Astrocyte (in vitro differentiated cells and primary cell): ENCODE data around the gene ZFAND6. TPM values are rescaled to one million over a fixed set of nuclear protein-coding genes. Genes with fewer than 3 reads are reported as not detected.

Experiments used
- DNase-seq: peaks from one replicate; pipeline ENCODE4 v3.0.0-alpha.2; 2010; ENCODE audit warnings: low read depth
- FAIRE-seq: peaks from 2 replicates; lab custom pipeline; 2011; peaks lifted over from hg19 to GRCh38; lab: Jason Lieb, UNC
- H2AFZ ChIP-seq: 2 replicates; pipeline ENCODE4 v1.6.0; 2012; ENCODE audit warnings: low read depth, low read length, inconsistent platforms
- H3K27ac ChIP-seq: 2 replicates; pipeline ENCODE4 v1.5.1; 2011; ENCODE audit warnings: low read depth, low read length, inconsistent platforms
- H3K27me3 ChIP-seq: 2 replicates; pipeline ENCODE4 v1.6.0; 2011; ENCODE audit warnings: low read length, inconsistent platforms; ENCODE audit not compliant: insufficient read depth
- H3K36me3 ChIP-seq: 2 replicates; pipeline ENCODE4 v1.5.1; 2011; ENCODE audit warnings: low read length, inconsistent platforms; ENCODE audit not compliant: insufficient read depth
- H3K4me1 ChIP-seq: 2 replicates; pipeline ENCODE4 v1.5.1; 2011; ENCODE audit warnings: low read length, inconsistent platforms; ENCODE audit not compliant: insufficient read depth
- H3K4me2 ChIP-seq: 2 replicates; pipeline ENCODE4 v1.6.0; 2012; ENCODE audit warnings: low read length, inconsistent platforms
- H3K4me3 ChIP-seq: 2 replicates; pipeline ENCODE4 v1.5.1; 2011; ENCODE audit warnings: low read depth, mild to moderate bottlenecking, low read length, inconsistent platforms; ENCODE audit not compliant: insufficient read depth
- H3K79me2 ChIP-seq: 2 replicates; pipeline ENCODE4 v1.6.0; 2012; ENCODE audit warnings: mild to moderate bottlenecking, low read length, inconsistent platforms; ENCODE audit not compliant: insufficient read depth
- H3K9ac ChIP-seq: 2 replicates; pipeline ENCODE4 v1.6.0; 2012; ENCODE audit warnings: mild to moderate bottlenecking, low read length, inconsistent platforms
- H3K9me3 ChIP-seq: 2 replicates; pipeline ENCODE4 v1.5.1; 2012; ENCODE audit warnings: low read depth, mild to moderate bottlenecking, low read length, inconsistent platforms; ENCODE audit not compliant: insufficient read depth
- H4K20me1 ChIP-seq: 2 replicates; pipeline ENCODE4 v1.6.0; 2012; ENCODE audit warnings: low read length, inconsistent platforms; ENCODE audit not compliant: insufficient read depth
- H3K27ac Mint-ChIP-seq: one replicate; pipeline ENCODE4 v1.8.0; 2021; ENCODE audit warnings: mild to moderate bottlenecking, mixed read lengths; ENCODE audit not compliant: unreplicated experiment
- H3K27me3 Mint-ChIP-seq: one replicate; pipeline ENCODE4 v1.8.0; 2021; ENCODE audit warnings: low read depth, mixed read lengths; ENCODE audit not compliant: unreplicated experiment
- H3K36me3 Mint-ChIP-seq: one replicate; pipeline ENCODE4 v1.8.0; 2021; ENCODE audit warnings: low read depth, mixed read lengths; ENCODE audit not compliant: unreplicated experiment
- H3K4me1 Mint-ChIP-seq: one replicate; pipeline ENCODE4 v1.8.0; 2021; ENCODE audit warnings: low read depth, mixed read lengths; ENCODE audit not compliant: unreplicated experiment
- H3K4me3 Mint-ChIP-seq: one replicate; pipeline ENCODE4 v1.8.0; 2021; ENCODE audit warnings: mild to moderate bottlenecking, moderate library complexity, mixed read lengths; ENCODE audit not compliant: unreplicated experiment
- H3K9me3 Mint-ChIP-seq: one replicate; pipeline ENCODE4 v1.8.0; 2021; ENCODE audit warnings: mild to moderate bottlenecking, mixed read lengths; ENCODE audit not compliant: unreplicated experiment
- EZH2 ChIP-seq: IDR thresholded peaks from 2 replicates; pipeline ENCODE4 v1.6.1; 2012; ENCODE audit warnings: mild to moderate bottlenecking, low read length, inconsistent platforms; ENCODE audit not compliant: insufficient read depth
- total RNA-seq: library from RNA; stranded (reverse); gene quantifications from 2 replicates; pipeline ENCODE4 v1.2.1, GENCODE V29; 2021
- TF ChIP-seq, protein P1 (sequence below): IDR thresholded peaks from 2 replicates; pipeline ENCODE4 v1.5.1; 2011; ENCODE audit warnings: low read depth, mild to moderate bottlenecking, inconsistent platforms, low read length, moderate library complexity; ENCODE audit not compliant: insufficient read depth

The ZFAND6 gene
- total RNA-seq, 1 donor from 2014 or later: 70.0 TPM

- Histone ChIP-seq H2AFZ (no peak overlapping the region), H3K36me3 (no peaks in the 10 kb centered on the region), H3K27ac (no peak overlapping the region), H3K4me3 (no peak overlapping the region), H3K27me3 (no peaks in the 10 kb centered on the region), H4K20me1 (peaks cover 37% of the 10 kb centered on the region), H3K9ac (no peak overlapping the region), H3K4me1 (peaks cover 17% of the 10 kb centered on the region), H3K9me3 (no peaks in the 10 kb centered on the region), H3K4me2 (peak overlapping the region; percentile 0), H3K79me2 (peaks cover 99% of the 10 kb centered on the region)
- Mint-ChIP-seq H3K4me3 (no peak overlapping the region), H3K27me3 (no peaks in the 10 kb centered on the region), H3K27ac (peak overlapping the region; percentile 35), H3K9me3 (no peaks in the 10 kb centered on the region), H3K36me3 (no peaks in the 10 kb centered on the region), H3K4me1 (peaks cover 19% of the 10 kb centered on the region)
- FAIRE-seq (no peak), DNase-seq (peak; percentile 19)
- TF ChIP-seq EZH2: no peak
- TF ChIP-seq, protein P1, sequence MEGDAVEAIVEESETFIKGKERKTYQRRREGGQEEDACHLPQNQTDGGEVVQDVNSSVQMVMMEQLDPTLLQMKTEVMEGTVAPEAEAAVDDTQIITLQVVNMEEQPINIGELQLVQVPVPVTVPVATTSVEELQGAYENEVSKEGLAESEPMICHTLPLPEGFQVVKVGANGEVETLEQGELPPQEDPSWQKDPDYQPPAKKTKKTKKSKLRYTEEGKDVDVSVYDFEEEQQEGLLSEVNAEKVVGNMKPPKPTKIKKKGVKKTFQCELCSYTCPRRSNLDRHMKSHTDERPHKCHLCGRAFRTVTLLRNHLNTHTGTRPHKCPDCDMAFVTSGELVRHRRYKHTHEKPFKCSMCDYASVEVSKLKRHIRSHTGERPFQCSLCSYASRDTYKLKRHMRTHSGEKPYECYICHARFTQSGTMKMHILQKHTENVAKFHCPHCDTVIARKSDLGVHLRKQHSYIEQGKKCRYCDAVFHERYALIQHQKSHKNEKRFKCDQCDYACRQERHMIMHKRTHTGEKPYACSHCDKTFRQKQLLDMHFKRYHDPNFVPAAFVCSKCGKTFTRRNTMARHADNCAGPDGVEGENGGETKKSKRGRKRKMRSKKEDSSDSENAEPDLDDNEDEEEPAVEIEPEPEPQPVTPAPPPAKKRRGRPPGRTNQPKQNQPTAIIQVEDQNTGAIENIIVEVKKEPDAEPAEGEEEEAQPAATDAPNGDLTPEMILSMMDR: no peak
Measured at GRCh38 chr15:80070840-80071239, 11.4 kb downstream of the ZFAND6 start.

DNA sequence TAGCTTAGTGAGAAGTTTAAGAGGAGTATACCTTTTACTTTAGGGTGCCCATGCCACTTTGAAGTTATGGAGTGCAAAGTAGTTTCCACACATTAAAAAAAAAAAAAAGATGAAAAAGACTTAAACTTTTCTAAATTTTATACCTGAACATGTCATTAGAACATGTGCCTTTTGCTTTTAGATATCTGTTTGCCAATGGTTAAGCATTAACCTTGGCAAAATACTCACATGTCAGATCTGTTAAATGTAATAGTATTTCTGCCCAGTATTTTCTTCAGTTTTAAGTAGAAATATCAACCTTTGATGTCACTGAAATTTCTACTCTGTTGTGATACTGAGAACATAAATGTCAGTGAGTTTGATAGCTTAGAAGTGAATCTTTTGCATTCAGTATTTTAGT, 12.2 kb downstream of the ZFAND6 start:
- peak overlapping the region; percentile 83 for H3K9ac ChIP-seq
- no peaks in the 10 kb centered on the region for H3K36me3 Mint-ChIP-seq
- H3K9me3 ChIP-seq: no peaks in the 10 kb centered on the region
- H3K36me3 ChIP-seq: no peaks in the 10 kb centered on the region
- TF ChIP-seq EZH2: no peak
- TF ChIP-seq, protein P1: no peak
- no peak overlapping the region for H3K27ac Mint-ChIP-seq
- no peak overlapping the region for H3K4me3 Mint-ChIP-seq
- H3K4me1 ChIP-seq: peaks cover 25% of the 10 kb centered on the region
- H3K27me3 ChIP-seq: no peaks in the 10 kb centered on the region
- peaks cover 40% of the 10 kb centered on the region for H4K20me1 ChIP-seq
- peak overlapping the region; percentile 83 for H3K4me2 ChIP-seq
- no peaks in the 10 kb centered on the region for H3K27me3 Mint-ChIP-seq
- peaks cover 27% of the 10 kb centered on the region for H3K4me1 Mint-ChIP-seq
- H3K4me3 ChIP-seq: no peak overlapping the region
- DNase-seq (no peak), FAIRE-seq (no peak)
- H3K9me3 Mint-ChIP-seq: no peaks in the 10 kb centered on the region
- H3K79me2 ChIP-seq: peaks cover 99% of the 10 kb centered on the region
- H2AFZ ChIP-seq: no peak overlapping the region
- H3K27ac ChIP-seq: no peak overlapping the region

GRCh38 chr15:80072285-80072994, 13.0 kb downstream of the ZFAND6 start:
- FAIRE-seq: peak; percentile 29
- Mint-ChIP-seq H3K4me1 (peaks cover 35% of the 10 kb centered on the region), H3K9me3 (no peaks in the 10 kb centered on the region), H3K27ac (peak overlapping the region; percentile 68), H3K27me3 (no peaks in the 10 kb centered on the region), H3K4me3 (peak overlapping the region; percentile 91), H3K36me3 (no peaks in the 10 kb centered on the region)
- H2AFZ ChIP-seq: no peak overlapping the region
- peak overlapping the region; percentile 83 for H3K9ac ChIP-seq
- no peaks in the 10 kb centered on the region for H3K9me3 ChIP-seq
- H3K4me3 ChIP-seq: peak overlapping the region; percentile 72
- H3K4me2 ChIP-seq: peak overlapping the region; percentile 83
- no peaks in the 10 kb centered on the region for H3K36me3 ChIP-seq
- DNase-seq: peak; percentile 90
- peaks cover 99% of the 10 kb centered on the region for H3K79me2 ChIP-seq
- TF ChIP-seq, protein P1: no peak
- H3K4me1 ChIP-seq: peaks cover 25% of the 10 kb centered on the region
- peak overlapping the region; percentile 29 for H3K27ac ChIP-seq
- H3K27me3 ChIP-seq: no peaks in the 10 kb centered on the region
- peaks cover 38% of the 10 kb centered on the region for H4K20me1 ChIP-seq
